K562 (cell line): ENCODE data around the gene OPA3. TPM values are rescaled to one million over a fixed set of nuclear protein-coding genes. Genes with fewer than 3 reads are reported as not detected.

Experiments
- ATAC-seq: fragments of 200-7000 bp; cut with Tn5 transposase; 3 replicates; pipeline ENCODE4 v1.9.1; 2020; ENCODE audit warnings: moderate library complexity
- BruUV-seq: library from RNA; stranded (reverse); fragments of 400-500 nt; replicated peaks from 2 replicates; lab custom pipeline; 2021; lab: Mats Ljungman, UMichigan
- CTCF ChIA-PET: fragments of 300-600 bp; formaldehyde crosslinking; extraction: SDS; loops from one replicate; lab custom pipeline; 2021; ENCODE audit warnings: low intra/inter-chr PET ratio; lab: Yijun Ruan, JAX
- POLR2A ChIA-PET: fragments of 300-600, 350-650 bp; sonication (Branson Sonifier 250); formaldehyde crosslinking; extraction: SDS; loops from one replicate; lab custom pipeline; 2021; ENCODE audit warnings: antibody characterized with exemption, inconsistent platforms; lab: Yijun Ruan, JAX
- DNase-seq, 4 experiments: peaks; one replicate each; pipeline versions ENCODE4 v3.0.0 to v3.0.0-alpha.2; 2011 to 2018; ENCODE audit warnings: low spot score in 3 of 4, mixed read lengths in 3 of 4; ENCODE audit errors: extremely low read depth in 1 of 4
- FAIRE-seq: peaks from 2 replicates; lab custom pipeline; 2011; peaks lifted over from hg19 to GRCh38; lab: Jason Lieb, UNC
- H2AFZ ChIP-seq: 2 replicates; pipeline ENCODE4 v1.6.0; 2011; ENCODE audit warnings: low read depth, low read length, control low read depth, inconsistent platforms
- H3K27ac ChIP-seq: fragments of 200-600 bp; 3 replicates; pipeline ENCODE4 v1.8.0; 2011; ENCODE audit warnings: low read depth, mild to moderate bottlenecking, control low read depth, inconsistent platforms, low read length, moderate library complexity, mixed read lengths; ENCODE audit errors: extremely low read depth
- H3K27me3 ChIP-seq, 2 experiments: fragments of 300-600 bp in 1 of 2; 2 replicates in 1 of 2; 3 replicates in 1 of 2; pipeline versions ENCODE4 v1.6.0 to v1.8.0; 2011; ENCODE audit warnings: inconsistent platforms in 2 of 2, low read length in 2 of 2, mild to moderate bottlenecking in 1 of 2, mixed read lengths in 1 of 2, moderate library complexity in 1 of 2; ENCODE audit not compliant: control insufficient read depth in 2 of 2, insufficient read depth in 2 of 2
- H3K36me3 ChIP-seq: fragments of 300-600 bp; 3 replicates; pipeline ENCODE4 v1.8.0; 2011; ENCODE audit warnings: mild to moderate bottlenecking, low read length, inconsistent platforms; ENCODE audit not compliant: control insufficient read depth, insufficient read depth
- H3K4me1 ChIP-seq, 2 experiments: fragments of 200-600 bp in 1 of 2; replicated peaks in 1 of 2; 2 replicates in 1 of 2; 3 replicates in 1 of 2; pipeline versions ENCODE4 v1.5.1 to v1.8.0; 2011; ENCODE audit warnings: inconsistent platforms in 2 of 2, low read length in 2 of 2, mild to moderate bottlenecking in 1 of 2, mixed read lengths in 1 of 2, moderate library complexity in 1 of 2; ENCODE audit not compliant: control insufficient read depth in 2 of 2, insufficient read depth in 2 of 2
- H3K4me2 ChIP-seq: 2 replicates; pipeline ENCODE4 v1.6.1; 2011; ENCODE audit warnings: low read length, control low read depth, inconsistent platforms, mixed read lengths; ENCODE audit not compliant: insufficient read depth
- H3K4me3 ChIP-seq: fragments of 200-600 bp; sonication (generic), shearing (Covaris generic); 2 replicates; pipeline ENCODE4 v1.5.1; 2016; ENCODE audit warnings: control low read depth, inconsistent platforms
- H3K79me2 ChIP-seq: fragments of 200-600 bp; 3 replicates; pipeline ENCODE4 v1.8.0; 2011; ENCODE audit warnings: low read length, inconsistent platforms; ENCODE audit not compliant: control insufficient read depth, insufficient read depth
- H3K9ac ChIP-seq, 2 experiments: 2 replicates each; pipeline versions ENCODE4 v1.6.0 to v1.6.1; 2011; ENCODE audit warnings: low read depth in 2 of 2, low read length in 2 of 2, control low read depth in 1 of 2, inconsistent platforms in 1 of 2, mild to moderate bottlenecking in 1 of 2, mixed read lengths in 1 of 2; ENCODE audit not compliant: insufficient read depth in 1 of 2
- H3K9me1 ChIP-seq: one replicate; pipeline ENCODE4 v1.6.0; 2011; ENCODE audit warnings: inconsistent platforms, mild to moderate bottlenecking, low read length, moderate library complexity; ENCODE audit not compliant: control insufficient read depth, insufficient read depth
- H3K9me3 ChIP-seq: replicated peaks from 2 replicates; pipeline ENCODE4 v1.5.1; 2011; ENCODE audit warnings: low read depth, low read length, inconsistent platforms; ENCODE audit not compliant: control insufficient read depth, insufficient read depth
- H4K20me1 ChIP-seq: replicated peaks from 2 replicates; pipeline ENCODE4 v1.6.1; 2011; ENCODE audit warnings: low read length, inconsistent platforms, mixed read lengths; ENCODE audit not compliant: control insufficient read depth, insufficient read depth
- CC2D1A ChIP-seq: fragments of 450-650 bp; IDR thresholded peaks from 2 replicates; pipeline ENCODE4 v1.6.1; 2017; ENCODE audit warnings: mild to moderate bottlenecking
- ETS1 ChIP-seq: conservative IDR thresholded peaks from 2 replicates; pipeline ENCODE4 v1.6.1; 2011; ENCODE audit warnings: low read depth, mild to moderate bottlenecking, low read length; ENCODE audit not compliant: control insufficient read depth
- HDAC8 ChIP-seq: fragments of 450-650 bp; IDR thresholded peaks from 2 replicates; pipeline ENCODE4 v1.6.1; 2016; ENCODE audit warnings: mild to moderate bottlenecking, missing genetic modification characterization, moderate library complexity, missing compliant biosample characterization
- KAT8 ChIP-seq: fragments of 450-650 bp; IDR thresholded peaks from 2 replicates; pipeline ENCODE4 v1.6.1; 2016; ENCODE audit warnings: low read depth, mild to moderate bottlenecking
- NR2F6 ChIP-seq: fragments of 450-650 bp; formaldehyde crosslinking; IDR thresholded peaks from 2 replicates; pipeline ENCODE4 v1.4.0; 2020; ENCODE audit warnings: mild to moderate bottlenecking
- PRDM10 ChIP-seq: fragments of 450-650 bp; IDR thresholded peaks from 2 replicates; pipeline ENCODE4 v1.6.1; 2018; ENCODE audit not compliant: partially characterized antibody
- RCOR1 ChIP-seq, 2 experiments: IDR thresholded peaks; 2 replicates each; pipeline ENCODE4 v1.6.1; 2012; ENCODE audit warnings: low read depth in 2 of 2, low read length in 2 of 2, borderline replicate concordance in 1 of 2, improper control_type of control experiment in 1 of 2
- SMAD3 ChIP-seq: fragments of 450-650 bp; formaldehyde crosslinking; conservative IDR thresholded peaks from 2 replicates; pipeline ENCODE4 v1.4.0; 2020; ENCODE audit warnings: mild to moderate bottlenecking
- TEAD2 ChIP-seq: fragments of 450-650 bp; IDR thresholded peaks from 2 replicates; pipeline ENCODE4 v1.6.1; 2016; ENCODE audit warnings: missing genetic modification characterization, control low read depth, missing compliant biosample characterization
- ZFP36 ChIP-seq: fragments of 150-350 bp; IDR thresholded peaks from 2 replicates; pipeline ENCODE4 v1.6.1; 2018; ENCODE audit warnings: low read length, low read depth; ENCODE audit not compliant: partially characterized antibody
- WGBS: fragments of 100-300 bp; shearing (Covaris generic); methylation state at CpG from one replicate; pipeline ENCODE4 v1.1.6; 2016; ENCODE audit warnings: low coverage, mixed read lengths; ENCODE audit not compliant: insufficient coverage; ENCODE audit errors: missing lambda C conversion rate; 5-methylcytosine and 5-hydroxymethylcytosine counted together
- in situ Hi-C: fragments of 300-500 bp; cut with MboI; formaldehyde crosslinking; loops from 4 replicates; pipeline ENCODE4 v1.15.0; 2018; ENCODE audit warnings: inconsistent platforms, mixed read lengths
- intact Hi-C: fragments of 100-400 bp; cut with micrococcal nuclease; formaldehyde crosslinking; loops from 2 replicates; pipeline ENCODE4 v1.14.2; 2022
- polyA plus RNA-seq, 8 experiments: library from polyadenylated mRNA; depleted of rRNA in 4 of 8; stranded (reverse) in 5 of 8; unstranded in 3 of 8; fragments of >200 nt; fragmentation: Nextera tagmentation in 2 of 8; fragmentation: Illumina TruSeq in 1 of 8; extraction: Ambion mirVana in 2 of 8; extraction: Trizol in 1 of 8; gene quantifications; 2 replicates each; pipeline versions ENCODE4 v1.2.1 to v1.2.3, GENCODE V29; 2011 to 2014; ENCODE audit warnings: inconsistent platforms in 1 of 8, missing spikeins in 1 of 8
- total RNA-seq, 7 experiments: library from RNA; depleted of rRNA in 6 of 7; stranded (reverse); fragments of >200 nt in 6 of 7; fragmentation: Illumina TruSeq in 2 of 7; extraction: Trizol in 2 of 7; gene quantifications; 2 replicates each; pipeline versions ENCODE4 v1.2.1 to v1.2.3, GENCODE V29; 2011 to 2021; ENCODE audit warnings: low replicate concordance in 1 of 7
- TF ChIP-seq, protein P1 (sequence below): fragments of 450-650 bp; IDR thresholded peaks from 2 replicates; pipeline ENCODE4 v1.6.1; 2017; ENCODE audit warnings: antibody characterized with exemption, mild to moderate bottlenecking

OPA3 gene
- total and polyA plus RNA-seq, 9 of the 15 experiments (the other 6 are each of a cell fraction or from before 2014, with no cell fraction given): 1.4 to 18.8 (median 9.0) TPM

GRCh38 chr19:45585158-45585577 lies 566 bp upstream of the OPA3 start:
- TSS peak; percentile 95 for BruUV-seq
- Histone ChIP-seq H3K4me1 (peaks cover 13 to 24% of the 10 kb centered on the region in 2 experiments; a peak in 4 of 5 replicates), H3K79me2 (peaks cover 32% of the 10 kb centered on the region), H3K9me3 (no peaks in the 10 kb centered on the region), H3K4me2 (peak overlapping the region; percentile 97), H3K27me3 (no peaks in the 10 kb centered on the region), H2AFZ (peak overlapping the region; percentile 99), H3K4me3 (peak overlapping the region; percentile 68), H3K27ac (peak overlapping the region; percentile 99), H3K9ac (peak overlapping the region; percentile 90 to 94; a peak in 3 of 4 replicates), H4K20me1 (no peaks in the 10 kb centered on the region), H3K36me3 (peaks cover 8% of the 10 kb centered on the region; the same call in 1 of the 3 replicates), H3K9me1 (no peaks in the 10 kb centered on the region)
- intact Hi-C loops (no loop called here), in situ Hi-C loops (no loop called here)
- DNase-seq: no peak
- ATAC-seq: no peak
- ChIA-PET POLR2A (interaction anchor here (0.6 to 1.9 kb wide), 2 partner anchors 57 to 86 kb away, joined by 3 to 7 read pairs; no protein-coding TSS in a partner anchor), CTCF (interaction anchor here (0.6 kb wide), 1 partner anchor 61 kb away, joined by 3 read pairs; no protein-coding TSS in a partner anchor)
- 17% methylated on average over 7 of the region's 7 CpGs for WGBS
- no peak for FAIRE-seq
- no peak for TF ChIP-seq ETS1
- TF ChIP-seq ZFP36: peak; percentile 92
- TF ChIP-seq NR2F6: 0 out of 2 replicates have a peak, but pooled peaks have one; percentile 15
- peak; percentile 28; the same call in 1 of the 2 replicates for TF ChIP-seq CC2D1A
- TF ChIP-seq, protein P1, sequence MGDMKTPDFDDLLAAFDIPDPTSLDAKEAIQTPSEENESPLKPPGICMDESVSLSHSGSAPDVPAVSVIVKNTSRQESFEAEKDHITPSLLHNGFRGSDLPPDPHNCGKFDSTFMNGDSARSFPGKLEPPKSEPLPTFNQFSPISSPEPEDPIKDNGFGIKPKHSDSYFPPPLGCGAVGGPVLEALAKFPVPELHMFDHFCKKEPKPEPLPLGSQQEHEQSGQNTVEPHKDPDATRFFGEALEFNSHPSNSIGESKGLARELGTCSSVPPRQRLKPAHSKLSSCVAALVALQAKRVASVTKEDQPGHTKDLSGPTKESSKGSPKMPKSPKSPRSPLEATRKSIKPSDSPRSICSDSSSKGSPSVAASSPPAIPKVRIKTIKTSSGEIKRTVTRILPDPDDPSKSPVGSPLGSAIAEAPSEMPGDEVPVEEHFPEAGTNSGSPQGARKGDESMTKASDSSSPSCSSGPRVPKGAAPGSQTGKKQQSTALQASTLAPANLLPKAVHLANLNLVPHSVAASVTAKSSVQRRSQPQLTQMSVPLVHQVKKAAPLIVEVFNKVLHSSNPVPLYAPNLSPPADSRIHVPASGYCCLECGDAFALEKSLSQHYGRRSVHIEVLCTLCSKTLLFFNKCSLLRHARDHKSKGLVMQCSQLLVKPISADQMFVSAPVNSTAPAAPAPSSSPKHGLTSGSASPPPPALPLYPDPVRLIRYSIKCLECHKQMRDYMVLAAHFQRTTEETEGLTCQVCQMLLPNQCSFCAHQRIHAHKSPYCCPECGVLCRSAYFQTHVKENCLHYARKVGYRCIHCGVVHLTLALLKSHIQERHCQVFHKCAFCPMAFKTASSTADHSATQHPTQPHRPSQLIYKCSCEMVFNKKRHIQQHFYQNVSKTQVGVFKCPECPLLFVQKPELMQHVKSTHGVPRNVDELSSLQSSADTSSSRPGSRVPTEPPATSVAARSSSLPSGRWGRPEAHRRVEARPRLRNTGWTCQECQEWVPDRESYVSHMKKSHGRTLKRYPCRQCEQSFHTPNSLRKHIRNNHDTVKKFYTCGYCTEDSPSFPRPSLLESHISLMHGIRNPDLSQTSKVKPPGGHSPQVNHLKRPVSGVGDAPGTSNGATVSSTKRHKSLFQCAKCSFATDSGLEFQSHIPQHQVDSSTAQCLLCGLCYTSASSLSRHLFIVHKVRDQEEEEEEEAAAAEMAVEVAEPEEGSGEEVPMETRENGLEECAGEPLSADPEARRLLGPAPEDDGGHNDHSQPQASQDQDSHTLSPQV: peak; percentile 20; the same call in 1 of the 2 replicates
- no peak for TF ChIP-seq HDAC8
- TF ChIP-seq SMAD3: 0 out of 2 replicates have a peak, but pooled peaks have one; percentile 6
- TF ChIP-seq RCOR1 (IDR thresholded peaks at IDR 0.05; ENCODE audit: borderline replicate concordance in 1 of 2, low read depth in 2 of 2, low read length in 2 of 2): peak in 1 of 2 experiments; percentile 74; a peak in 1 of 4 replicates
- TF ChIP-seq PRDM10: no peak
- no peak for TF ChIP-seq TEAD2
- TF ChIP-seq KAT8: no peak
